Suprapubic skin (tissue), 4 donors: ENCODE data around the gene GTF2H1. TPM values are rescaled to one million over a fixed set of nuclear protein-coding genes. Genes with fewer than 3 reads are reported as not detected.

Experiments
- DNase-seq, 2 donors: peaks; one replicate each; pipeline ENCODE4 v3.0.0-alpha.2; 2019; ENCODE audit warnings: low spot score in 2 of 2
- H3K27ac ChIP-seq: fragments of 200-600 bp; sonication (generic); one replicate; pipeline ENCODE4 v1.5.1; 2019
- H3K27me3 ChIP-seq: fragments of 200-600 bp; sonication (generic); one replicate; pipeline ENCODE4 v1.5.1; 2019
- H3K36me3 ChIP-seq: fragments of 200-600 bp; sonication (generic); one replicate; pipeline ENCODE4 v1.5.1; 2019
- H3K4me1 ChIP-seq: fragments of 200-600 bp; sonication (generic); one replicate; pipeline ENCODE4 v1.5.1; 2019
- H3K4me3 ChIP-seq: fragments of 200-600 bp; sonication (generic); one replicate; pipeline ENCODE4 v1.5.1; 2019; ENCODE audit warnings: mild to moderate bottlenecking
- H3K9me3 ChIP-seq: fragments of 200-600 bp; sonication (generic); one replicate; pipeline ENCODE4 v1.5.1; 2019
- EP300 ChIP-seq: sonication (generic); formaldehyde crosslinking; IDR thresholded peaks from one replicate; pipeline ENCODE4 v1.6.1; 2017; ENCODE audit warnings: antibody characterized with exemption
- POLR2A ChIP-seq, 2 donors: fragments of 450-650 bp; IDR thresholded peaks; one replicate each; pipeline ENCODE4 v1.6.1; 2017; ENCODE audit warnings: antibody characterized with exemption in 2 of 2, mild to moderate bottlenecking in 2 of 2, moderate library complexity in 2 of 2
- POLR2AphosphoS5 ChIP-seq, 3 donors: sonication (generic); formaldehyde crosslinking; IDR thresholded peaks; one replicate each; pipeline ENCODE4 v1.6.1; 2017; ENCODE audit warnings: antibody characterized with exemption in 3 of 3
- WGBS: methylation state at CpG from one replicate; pipeline ENCODE4 v1.1.5; 2018; 5-methylcytosine and 5-hydroxymethylcytosine counted together
- total RNA-seq, 4 donors: library from RNA; depleted of rRNA; stranded (reverse); fragments of >200 nt; gene quantifications; one replicate each; pipeline ENCODE4 v1.1.0, GENCODE V29; 2016
- TF ChIP-seq, protein P1 (sequence below), 2 donors: fragments of 200-600 bp in 1 of 2; fragments of 450-650 bp in 1 of 2; sonication (generic) in 1 of 2; IDR thresholded peaks; one replicate each; pipeline ENCODE4 v1.5.1; 2016 to 2019; ENCODE audit warnings: antibody characterized with exemption in 2 of 2, mild to moderate bottlenecking in 1 of 2, moderate library complexity in 1 of 2

The GTF2H1 gene
- total RNA-seq, 4 donors from 2014 or later = 48.6 to 121 (median 50.4) TPM

DNA sequence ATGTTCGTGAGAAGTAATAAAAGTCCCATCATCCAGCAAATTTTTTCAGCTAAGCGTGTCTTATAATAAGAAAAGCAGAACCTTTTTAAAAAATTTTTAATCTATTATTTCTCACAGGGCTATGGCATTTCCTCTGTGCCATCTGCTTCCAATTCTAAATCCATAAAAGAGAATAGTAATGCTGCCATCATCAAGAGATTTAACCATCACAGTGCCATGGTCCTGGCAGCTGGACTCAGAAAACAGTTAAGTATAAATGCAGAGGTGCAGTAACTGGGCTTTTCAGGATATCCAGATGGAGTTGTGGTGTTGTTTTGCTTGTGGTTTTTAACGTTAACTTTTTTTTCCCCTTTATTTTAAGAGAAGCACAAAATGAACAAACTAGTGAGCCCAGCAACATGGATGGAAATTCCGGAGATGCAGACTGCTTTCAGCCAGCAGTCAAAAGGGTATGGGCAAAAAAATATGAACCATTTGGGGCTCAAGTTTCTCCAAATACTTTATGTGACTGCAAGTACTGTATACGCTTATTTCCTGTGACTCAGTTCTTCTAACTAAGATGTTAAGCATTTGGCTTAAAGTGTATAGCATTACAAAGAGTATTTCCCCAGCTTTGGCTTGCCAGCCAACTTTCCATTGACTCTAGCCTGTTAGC is 25.2 kb downstream of the GTF2H1 start:
- peaks cover 65% of the 10 kb centered on the region for H3K36me3 ChIP-seq

DNA sequence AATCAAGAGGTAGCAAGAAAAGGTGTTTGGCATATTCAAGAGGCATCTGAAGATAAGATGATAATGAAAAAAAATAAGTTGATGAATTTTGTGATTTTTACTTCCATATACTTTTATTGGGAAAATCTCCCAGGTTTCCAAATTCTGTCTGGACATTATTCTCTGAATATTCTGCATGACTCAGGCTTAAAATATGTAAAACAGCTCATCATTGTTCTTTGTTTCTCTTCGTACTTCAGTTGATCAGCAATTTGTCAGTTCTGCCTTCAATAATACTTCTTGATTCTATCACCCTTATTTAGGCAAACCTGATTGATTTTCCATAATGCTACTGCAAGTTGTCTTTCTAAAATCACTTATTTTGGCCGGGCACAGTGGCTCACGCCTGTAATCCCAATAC is 30.2 kb downstream of the GTF2H1 start:
- WGBS = 75% methylated on average over 3 of the region's 3 CpGs
- no peaks in the 10 kb centered on the region for H3K4me1 ChIP-seq
- no peak overlapping the region for H3K27ac ChIP-seq
- H3K9me3 ChIP-seq = no peaks in the 10 kb centered on the region
- no peak for TF ChIP-seq EP300
- TF ChIP-seq, protein P1, sequence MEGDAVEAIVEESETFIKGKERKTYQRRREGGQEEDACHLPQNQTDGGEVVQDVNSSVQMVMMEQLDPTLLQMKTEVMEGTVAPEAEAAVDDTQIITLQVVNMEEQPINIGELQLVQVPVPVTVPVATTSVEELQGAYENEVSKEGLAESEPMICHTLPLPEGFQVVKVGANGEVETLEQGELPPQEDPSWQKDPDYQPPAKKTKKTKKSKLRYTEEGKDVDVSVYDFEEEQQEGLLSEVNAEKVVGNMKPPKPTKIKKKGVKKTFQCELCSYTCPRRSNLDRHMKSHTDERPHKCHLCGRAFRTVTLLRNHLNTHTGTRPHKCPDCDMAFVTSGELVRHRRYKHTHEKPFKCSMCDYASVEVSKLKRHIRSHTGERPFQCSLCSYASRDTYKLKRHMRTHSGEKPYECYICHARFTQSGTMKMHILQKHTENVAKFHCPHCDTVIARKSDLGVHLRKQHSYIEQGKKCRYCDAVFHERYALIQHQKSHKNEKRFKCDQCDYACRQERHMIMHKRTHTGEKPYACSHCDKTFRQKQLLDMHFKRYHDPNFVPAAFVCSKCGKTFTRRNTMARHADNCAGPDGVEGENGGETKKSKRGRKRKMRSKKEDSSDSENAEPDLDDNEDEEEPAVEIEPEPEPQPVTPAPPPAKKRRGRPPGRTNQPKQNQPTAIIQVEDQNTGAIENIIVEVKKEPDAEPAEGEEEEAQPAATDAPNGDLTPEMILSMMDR (IDR thresholded peaks at IDR 0.05) = no peak
- no peak for TF ChIP-seq POLR2A (IDR thresholded peaks at IDR 0.05)
- no peak for TF ChIP-seq POLR2AphosphoS5 (IDR thresholded peaks at IDR 0.05)
- no peak for DNase-seq
- no peaks in the 10 kb centered on the region for H3K27me3 ChIP-seq
- peaks cover 50% of the 10 kb centered on the region for H3K36me3 ChIP-seq
- H3K4me3 ChIP-seq = no peak overlapping the region

More for the DNA sequence above, 25.2 kb downstream of the GTF2H1 start:
- Histone ChIP-seq H3K27ac (no peak overlapping the region), H3K4me3 (no peak overlapping the region), H3K9me3 (no peaks in the 10 kb centered on the region), H3K27me3 (no peaks in the 10 kb centered on the region), H3K4me1 (no peaks in the 10 kb centered on the region)
- WGBS = 76% methylated on average over 5 of the region's 5 CpGs
- TF ChIP-seq, protein P1 (IDR thresholded peaks at IDR 0.05) = no peak
- no peak for TF ChIP-seq POLR2AphosphoS5 (IDR thresholded peaks at IDR 0.05)
- DNase-seq = no peak

- H3K4me3 ChIP-seq = no peak overlapping the region
- 85% methylated on average over 4 of the region's 4 CpGs for WGBS
- peaks cover 80% of the 10 kb centered on the region for H3K36me3 ChIP-seq
Measured at GRCh38 chr11:18358646-18359045, 36.3 kb downstream of the GTF2H1 start.

DNA sequence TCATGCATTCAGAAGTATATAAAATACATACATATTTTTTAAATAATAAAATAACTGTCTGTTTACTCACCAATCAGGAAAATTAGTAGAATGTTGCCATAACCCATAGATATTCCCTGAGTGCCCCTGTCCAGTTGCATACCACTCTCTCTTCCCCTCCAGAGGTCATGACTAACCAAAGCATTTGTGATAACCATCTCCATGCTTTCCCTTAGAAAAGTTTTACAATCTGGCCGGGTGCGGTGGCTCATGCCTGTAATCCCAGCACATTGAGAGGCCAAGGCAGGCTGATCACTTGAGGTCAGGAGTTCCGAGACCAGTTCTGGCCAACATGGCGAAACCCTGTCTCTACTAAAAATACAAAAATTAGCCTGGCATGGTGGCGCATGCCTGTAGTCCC is 38.8 kb downstream of the GTF2H1 start:
- no peak overlapping the region for H3K4me3 ChIP-seq
- H3K4me1 ChIP-seq = no peaks in the 10 kb centered on the region
- TF ChIP-seq EP300 (no peak), POLR2A (IDR thresholded peaks at IDR 0.05) (no peak), POLR2AphosphoS5 (IDR thresholded peaks at IDR 0.05) (no peak)
- TF ChIP-seq, protein P1 (IDR thresholded peaks at IDR 0.05) = no peak
- DNase-seq = no peak
- H3K36me3 ChIP-seq = peaks cover 87% of the 10 kb centered on the region
- H3K27me3 ChIP-seq = no peaks in the 10 kb centered on the region
- H3K27ac ChIP-seq = no peak overlapping the region
- 98% methylated on average over 5 of the region's 5 CpGs for WGBS
- H3K9me3 ChIP-seq = no peaks in the 10 kb centered on the region

More at GRCh38 chr11:18358646-18359045, 36.3 kb downstream of the GTF2H1 start:
- Histone ChIP-seq H3K27me3 (no peaks in the 10 kb centered on the region), H3K27ac (no peak overlapping the region), H3K9me3 (no peaks in the 10 kb centered on the region), H3K4me1 (no peaks in the 10 kb centered on the region)
- no peak for TF ChIP-seq EP300
- TF ChIP-seq, protein P1 (IDR thresholded peaks at IDR 0.05) = no peak
- TF ChIP-seq POLR2A (IDR thresholded peaks at IDR 0.05) = no peak
- TF ChIP-seq POLR2AphosphoS5 (IDR thresholded peaks at IDR 0.05) = no peak
- DNase-seq = no peak

GRCh38 chr11:18364495-18365073 is 42.2 kb downstream of the GTF2H1 start:
- no peak overlapping the region for H3K27ac ChIP-seq
- H3K4me1 ChIP-seq = no peaks in the 10 kb centered on the region
- WGBS = 76% methylated on average over 4 of the region's 4 CpGs

More at GRCh38 chr11:18364495-18365073, 42.2 kb downstream of the GTF2H1 start:
- Histone ChIP-seq H3K27me3 (no peaks in the 10 kb centered on the region), H3K9me3 (no peaks in the 10 kb centered on the region), H3K4me3 (no peak overlapping the region), H3K36me3 (peaks cover 69% of the 10 kb centered on the region)
- no peak for TF ChIP-seq EP300
- TF ChIP-seq POLR2AphosphoS5 (IDR thresholded peaks at IDR 0.05) = no peak
- TF ChIP-seq POLR2A (IDR thresholded peaks at IDR 0.05) = no peak
- TF ChIP-seq, protein P1 (IDR thresholded peaks at IDR 0.05) = no peak
- DNase-seq = no peak
